HCT116 (cell line): ENCODE data around the gene ANTXR2. TPM values are rescaled to one million over a fixed set of nuclear protein-coding genes. Genes with fewer than 3 reads are reported as not detected.
"Not testable (repeated sequence)": the region's sequence is repeated elsewhere in the genome, so short reads cannot be mapped to it uniquely, and the experiment has no call there.

Source experiments
- ATAC-seq: fragments of 200-7000 bp; cut with Tn5 transposase; 2 replicates; pipeline ENCODE4 v1.9.1; 2020; ENCODE audit warnings: mild to moderate bottlenecking, moderate library complexity
- BruUV-seq: library from RNA; stranded (reverse); fragments of 400-500 nt; replicated peaks from 2 replicates; lab custom pipeline; 2021; lab: Mats Ljungman, UMichigan
- CTCF ChIA-PET: fragments of 300-600 bp; sonication (Branson Sonifier 250); formaldehyde crosslinking; loops from one replicate; lab custom pipeline; 2021; ENCODE audit warnings: antibody characterized with exemption; lab: Charles Lee
- POLR2A ChIA-PET: fragments of 300-600, 350-600 bp; sonication (Branson Sonifier 250); formaldehyde crosslinking; loops from one replicate; lab custom pipeline; 2021; ENCODE audit warnings: antibody characterized with exemption; lab: Charles Lee
- RAD21 ChIA-PET, 2 experiments: fragments of 300-600 bp; sonication (Branson Sonifier 250); formaldehyde crosslinking; loops; one replicate each; lab custom pipeline; 2023; ENCODE audit warnings: low total read pairs in 2 of 2; ENCODE audit not compliant: uncharacterized antibody in 2 of 2, unreplicated experiment in 2 of 2, low non-redundant PET in 1 of 2; lab: Charles Lee
- DNase-seq: peaks from one replicate; pipeline ENCODE4 v3.0.0-alpha.2; 2010; ENCODE audit warnings: low read depth, low spot score
- H2AFZ ChIP-seq: fragments of 200-600 bp; shearing (Covaris generic), sonication (generic); 2 replicates; pipeline ENCODE4 v1.6.1; 2017; ENCODE audit warnings: low read depth, mixed run types, mixed read lengths, antibody characterized with exemption, low read length; ENCODE audit not compliant: poor library complexity, severe bottlenecking
- H3K27ac ChIP-seq: 2 replicates; pipeline ENCODE4 v1.5.1; 2012; ENCODE audit warnings: low read depth, low read length
- H3K27me3 ChIP-seq: fragments of 200-600 bp; sonication (generic); 2 replicates; pipeline ENCODE4 v1.6.1; 2016; ENCODE audit warnings: mixed run types, low read length, mixed read lengths; ENCODE audit not compliant: insufficient read depth
- H3K36me3 ChIP-seq, 2 experiments: fragments of 200-500 bp in 1 of 2; fragments of 200-600 bp in 1 of 2; sonication (Bioruptor generic) in 1 of 2; sonication (generic) in 1 of 2; 2 replicates each; pipeline versions ENCODE4 v1.5.1 to v1.6.1; 2014 to 2016; ENCODE audit warnings: low read length in 2 of 2, inconsistent platforms in 1 of 2, mixed read lengths in 1 of 2, mixed run types in 1 of 2; ENCODE audit not compliant: insufficient read depth in 2 of 2, control insufficient read depth in 1 of 2
- H3K4me1 ChIP-seq, 2 experiments: fragments of 200-600 bp in 1 of 2; sonication (generic) in 1 of 2; 2 replicates each; pipeline versions ENCODE4 v1.5.1 to v1.6.1; 2012 to 2017; ENCODE audit warnings: low read length in 2 of 2, inconsistent platforms in 1 of 2, mild to moderate bottlenecking in 1 of 2, mixed read lengths in 1 of 2, mixed run types in 1 of 2, moderate library complexity in 1 of 2; ENCODE audit not compliant: insufficient read depth in 2 of 2, control insufficient read depth in 1 of 2
- H3K4me2 ChIP-seq: fragments of 200-600 bp; sonication (generic); 2 replicates; pipeline ENCODE4 v1.6.1; 2017; ENCODE audit warnings: mixed run types, low read length, mixed read lengths
- H3K4me3 ChIP-seq, 2 experiments: fragments of 200-600 bp in 1 of 2; sonication (generic) in 1 of 2; replicated peaks in 1 of 2; 2 replicates each; pipeline ENCODE4 v1.5.1; 2011 to 2016; ENCODE audit warnings: low read length in 2 of 2, control low read depth in 1 of 2, low read depth in 1 of 2, mild to moderate bottlenecking in 1 of 2, mixed read lengths in 1 of 2, mixed run types in 1 of 2
- H3K79me2 ChIP-seq: fragments of 200-600 bp; sonication (generic); 2 replicates; pipeline ENCODE4 v1.6.1; 2017; ENCODE audit warnings: mild to moderate bottlenecking, mixed run types, low read length, moderate library complexity, mixed read lengths; ENCODE audit not compliant: insufficient read depth
- H3K9ac ChIP-seq: fragments of 200-600 bp; sonication (generic); 2 replicates; pipeline ENCODE4 v1.6.1; 2016; ENCODE audit warnings: low read length, mixed read lengths
- H3K9me2 ChIP-seq: fragments of 200-600 bp; sonication (generic), shearing (Covaris generic); 2 replicates; pipeline ENCODE4 v1.6.1; 2017; ENCODE audit warnings: mixed run types, mild to moderate bottlenecking, moderate library complexity; ENCODE audit not compliant: insufficient read depth
- H3K9me3 ChIP-seq, 2 experiments: fragments of 200-500 bp in 1 of 2; fragments of 200-600 bp in 1 of 2; sonication (Bioruptor generic) in 1 of 2; sonication (generic) in 1 of 2; 2 replicates each; pipeline ENCODE4 v1.6.1; 2014 to 2017; ENCODE audit warnings: low read length in 2 of 2, mixed read lengths in 2 of 2, inconsistent platforms in 1 of 2, low read depth in 1 of 2, mild to moderate bottlenecking in 1 of 2, mixed run types in 1 of 2, moderate library complexity in 1 of 2; ENCODE audit not compliant: control insufficient read depth in 1 of 2, insufficient read depth in 1 of 2
- H4K20me1 ChIP-seq: fragments of 200-600 bp; sonication (generic), shearing (Covaris generic); 2 replicates; pipeline ENCODE4 v1.6.1; 2017; ENCODE audit warnings: mixed run types, mild to moderate bottlenecking, moderate library complexity; ENCODE audit not compliant: insufficient read depth
- CBX3 ChIP-seq: IDR thresholded peaks from 2 replicates; pipeline ENCODE4 v1.6.1; 2012; ENCODE audit warnings: low read depth
- CEBPB ChIP-seq: IDR thresholded peaks from 2 replicates; pipeline ENCODE4 v1.6.1; 2012; ENCODE audit warnings: low read depth
- CTCF ChIP-seq, 3 experiments: fragments of 200-600 bp in 1 of 3; sonication (generic) in 1 of 3; IDR thresholded peaks in 2 of 3; conservative IDR thresholded peaks in 1 of 3; 2 replicates each; pipeline ENCODE4 v1.5.1; 2012 to 2017; ENCODE audit warnings: low read depth in 2 of 3, low read length in 2 of 3, antibody characterized with exemption in 1 of 3, borderline replicate concordance in 1 of 3, control low read depth in 1 of 3, mild to moderate bottlenecking in 1 of 3, mixed read lengths in 1 of 3, mixed run types in 1 of 3, moderate library complexity in 1 of 3; ENCODE audit not compliant: insufficient read depth in 1 of 3
- EGR1 ChIP-seq: IDR thresholded peaks from 2 replicates; pipeline ENCODE4 v1.6.1; 2012; ENCODE audit warnings: low read depth
- ELF1 ChIP-seq: IDR thresholded peaks from 2 replicates; pipeline ENCODE4 v1.6.1; 2012; ENCODE audit warnings: low read depth, borderline replicate concordance
- EZH2 ChIP-seq: fragments of 200-600 bp; sonication (generic); IDR thresholded peaks from 2 replicates; pipeline ENCODE4 v1.6.1; 2017; ENCODE audit warnings: antibody characterized with exemption, mixed run types
- EZH2phosphoT487 ChIP-seq: fragments of 200-600 bp; IDR thresholded peaks from 2 replicates; pipeline ENCODE4 v1.6.1; 2018; ENCODE audit warnings: antibody characterized with exemption, borderline replicate concordance
- FOSL1 ChIP-seq: IDR thresholded peaks from 2 replicates; pipeline ENCODE4 v1.6.1; 2012; ENCODE audit warnings: low read depth
- JUND ChIP-seq: IDR thresholded peaks from 2 replicates; pipeline ENCODE4 v1.6.1; 2012
- POLR2A ChIP-seq: IDR thresholded peaks from 2 replicates; pipeline ENCODE4 v1.7.0; 2011; ENCODE audit warnings: borderline replicate concordance; ENCODE audit not compliant: insufficient read depth, insufficient read length; ENCODE audit errors: extremely low read depth
- SIN3A ChIP-seq: IDR thresholded peaks from 2 replicates; pipeline ENCODE4 v1.6.1; 2012; ENCODE audit warnings: low read depth
- SRF ChIP-seq: IDR thresholded peaks from 2 replicates; pipeline ENCODE4 v1.6.1; 2012; ENCODE audit warnings: low read depth
- TCF7L2 ChIP-seq: IDR thresholded peaks from 2 replicates; pipeline ENCODE4 v1.7.0; 2011; ENCODE audit warnings: borderline replicate concordance, inconsistent platforms; ENCODE audit not compliant: insufficient read depth, insufficient read length; ENCODE audit errors: extremely low read depth
- YY1 ChIP-seq: IDR thresholded peaks from 2 replicates; pipeline ENCODE4 v1.6.1; 2011; ENCODE audit warnings: low read length, low read depth, moderate library complexity, mild to moderate bottlenecking; ENCODE audit not compliant: insufficient replicate concordance; ENCODE audit errors: extremely low read depth
- ZFX ChIP-seq: fragments of 450-650 bp; IDR thresholded peaks from 2 replicates; pipeline ENCODE4 v1.6.1; 2017
- ZNF274 ChIP-seq: fragments of 200-500 bp; sonication (Bioruptor generic); IDR thresholded peaks from 2 replicates; pipeline ENCODE4 v1.6.1; 2014; ENCODE audit warnings: mild to moderate bottlenecking, low read depth, low read length, inconsistent platforms
- intact Hi-C: fragments of 100-400 bp; cut with micrococcal nuclease; formaldehyde crosslinking; loops from 2 replicates; pipeline ENCODE4 v1.10.0; 2022
- total RNA-seq: library from RNA; stranded (reverse); gene quantifications from one replicate; pipeline ENCODE4 v1.2.1, GENCODE V29; 2021; ENCODE audit not compliant: unreplicated experiment
- TF ChIP-seq, protein P1 (sequence below): IDR thresholded peaks from 2 replicates; pipeline ENCODE4 v1.6.1; 2012
- TF ChIP-seq, protein P2 (sequence below): IDR thresholded peaks from 2 replicates; pipeline ENCODE4 v1.6.1; 2012; ENCODE audit warnings: low read depth

The ANTXR2 gene
- total RNA-seq, 1 experiment from 2014 or later: 6.3 TPM

GRCh38 chr4:80119620-80120019 is 46.6 kb upstream of the ANTXR2 start:
- H3K27ac ChIP-seq, H4K20me1 ChIP-seq, H2AFZ ChIP-seq, ATAC-seq, BruUV-seq, H3K36me3 ChIP-seq, H3K9me2 ChIP-seq, DNase-seq, H3K9me3 ChIP-seq, H3K4me2 ChIP-seq, H3K4me3 ChIP-seq, intact Hi-C loops, CTCF ChIA-PET, H3K79me2 ChIP-seq, H3K9ac ChIP-seq, H3K27me3 ChIP-seq, POLR2A ChIA-PET, RAD21 ChIA-PET: not testable (repeated sequence)
- peaks cover 6 to 12% of the 10 kb centered on the region in 2 experiments for H3K4me1 ChIP-seq

DNA sequence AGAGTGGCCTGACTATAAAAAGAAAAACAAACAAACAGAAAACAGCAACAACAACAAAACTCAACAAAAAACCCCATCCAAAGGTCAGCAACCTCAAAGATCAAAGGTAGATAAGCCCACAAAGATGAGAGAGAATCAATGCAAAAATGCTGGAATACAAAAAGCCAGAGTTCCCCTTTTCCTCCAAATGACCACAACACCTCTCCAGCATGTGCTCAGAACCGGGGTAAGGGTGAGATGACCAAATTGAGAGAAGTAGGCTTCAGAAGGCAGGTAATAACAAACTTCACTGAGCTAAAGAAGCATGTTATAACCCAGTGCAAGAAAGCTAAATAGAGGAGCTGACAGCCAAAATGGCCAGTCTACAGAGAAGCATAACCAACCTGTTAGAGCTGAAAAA is 43.5 kb upstream of the ANTXR2 start:
- DNase-seq (no peak), ATAC-seq (no peak)
- CTCF ChIA-PET: no interaction called here
- Histone ChIP-seq H3K27ac (no peak overlapping the region), H3K9me2 (no peaks in the 10 kb centered on the region), H3K36me3 (no peaks in the 10 kb centered on the region), H3K4me3 (no peak overlapping the region), H3K9ac (no peak overlapping the region), H3K4me1 (peaks cover 6 to 12% of the 10 kb centered on the region in 2 experiments), H3K79me2 (no peaks in the 10 kb centered on the region), H3K9me3 (no peaks in the 10 kb centered on the region), H4K20me1 (no peaks in the 10 kb centered on the region), H2AFZ (no peak overlapping the region), H3K4me2 (no peak overlapping the region), H3K27me3 (no peaks in the 10 kb centered on the region)
- POLR2A ChIA-PET: no interaction called here
- RAD21 ChIA-PET: no interaction called here
- intact Hi-C loops: no loop called here
- BruUV-seq: no TSS peak
- TF ChIP-seq SRF (no peak), YY1 (no peak), JUND (no peak), TCF7L2 (no peak), ELF1 (no peak), EZH2 (no peak), POLR2A (no peak), ZFX (no peak), CTCF (IDR thresholded peaks at IDR 0.05 in 2 of 3, conservative IDR thresholded peaks at IDR 0.05 in 1 of 3; ENCODE audit: borderline replicate concordance in 1 of 3, insufficient read depth in 1 of 3, low read depth in 2 of 3, low read length in 2 of 3) (no peak), FOSL1 (no peak), EZH2phosphoT487 (no peak), ZNF274 (no peak), CBX3 (no peak), CEBPB (no peak), SIN3A (no peak), EGR1 (no peak)
- TF ChIP-seq, protein P1, sequence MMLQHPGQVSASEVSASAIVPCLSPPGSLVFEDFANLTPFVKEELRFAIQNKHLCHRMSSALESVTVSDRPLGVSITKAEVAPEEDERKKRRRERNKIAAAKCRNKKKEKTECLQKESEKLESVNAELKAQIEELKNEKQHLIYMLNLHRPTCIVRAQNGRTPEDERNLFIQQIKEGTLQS: no peak
- TF ChIP-seq, protein P2, sequence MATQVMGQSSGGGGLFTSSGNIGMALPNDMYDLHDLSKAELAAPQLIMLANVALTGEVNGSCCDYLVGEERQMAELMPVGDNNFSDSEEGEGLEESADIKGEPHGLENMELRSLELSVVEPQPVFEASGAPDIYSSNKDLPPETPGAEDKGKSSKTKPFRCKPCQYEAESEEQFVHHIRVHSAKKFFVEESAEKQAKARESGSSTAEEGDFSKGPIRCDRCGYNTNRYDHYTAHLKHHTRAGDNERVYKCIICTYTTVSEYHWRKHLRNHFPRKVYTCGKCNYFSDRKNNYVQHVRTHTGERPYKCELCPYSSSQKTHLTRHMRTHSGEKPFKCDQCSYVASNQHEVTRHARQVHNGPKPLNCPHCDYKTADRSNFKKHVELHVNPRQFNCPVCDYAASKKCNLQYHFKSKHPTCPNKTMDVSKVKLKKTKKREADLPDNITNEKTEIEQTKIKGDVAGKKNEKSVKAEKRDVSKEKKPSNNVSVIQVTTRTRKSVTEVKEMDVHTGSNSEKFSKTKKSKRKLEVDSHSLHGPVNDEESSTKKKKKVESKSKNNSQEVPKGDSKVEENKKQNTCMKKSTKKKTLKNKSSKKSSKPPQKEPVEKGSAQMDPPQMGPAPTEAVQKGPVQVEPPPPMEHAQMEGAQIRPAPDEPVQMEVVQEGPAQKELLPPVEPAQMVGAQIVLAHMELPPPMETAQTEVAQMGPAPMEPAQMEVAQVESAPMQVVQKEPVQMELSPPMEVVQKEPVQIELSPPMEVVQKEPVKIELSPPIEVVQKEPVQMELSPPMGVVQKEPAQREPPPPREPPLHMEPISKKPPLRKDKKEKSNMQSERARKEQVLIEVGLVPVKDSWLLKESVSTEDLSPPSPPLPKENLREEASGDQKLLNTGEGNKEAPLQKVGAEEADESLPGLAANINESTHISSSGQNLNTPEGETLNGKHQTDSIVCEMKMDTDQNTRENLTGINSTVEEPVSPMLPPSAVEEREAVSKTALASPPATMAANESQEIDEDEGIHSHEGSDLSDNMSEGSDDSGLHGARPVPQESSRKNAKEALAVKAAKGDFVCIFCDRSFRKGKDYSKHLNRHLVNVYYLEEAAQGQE: no peak
